SIG-M5 (cell line): ENCODE measurements around the gene CEP41.
A peak's percentile ranks its signal among the peaks of the same experiment; 100 is the strongest.

Experiments
- DNase-seq: peaks from one replicate; lab custom pipeline; 2025; lab: John Stamatoyannopoulos, UW

CEP41 gene

DNA sequence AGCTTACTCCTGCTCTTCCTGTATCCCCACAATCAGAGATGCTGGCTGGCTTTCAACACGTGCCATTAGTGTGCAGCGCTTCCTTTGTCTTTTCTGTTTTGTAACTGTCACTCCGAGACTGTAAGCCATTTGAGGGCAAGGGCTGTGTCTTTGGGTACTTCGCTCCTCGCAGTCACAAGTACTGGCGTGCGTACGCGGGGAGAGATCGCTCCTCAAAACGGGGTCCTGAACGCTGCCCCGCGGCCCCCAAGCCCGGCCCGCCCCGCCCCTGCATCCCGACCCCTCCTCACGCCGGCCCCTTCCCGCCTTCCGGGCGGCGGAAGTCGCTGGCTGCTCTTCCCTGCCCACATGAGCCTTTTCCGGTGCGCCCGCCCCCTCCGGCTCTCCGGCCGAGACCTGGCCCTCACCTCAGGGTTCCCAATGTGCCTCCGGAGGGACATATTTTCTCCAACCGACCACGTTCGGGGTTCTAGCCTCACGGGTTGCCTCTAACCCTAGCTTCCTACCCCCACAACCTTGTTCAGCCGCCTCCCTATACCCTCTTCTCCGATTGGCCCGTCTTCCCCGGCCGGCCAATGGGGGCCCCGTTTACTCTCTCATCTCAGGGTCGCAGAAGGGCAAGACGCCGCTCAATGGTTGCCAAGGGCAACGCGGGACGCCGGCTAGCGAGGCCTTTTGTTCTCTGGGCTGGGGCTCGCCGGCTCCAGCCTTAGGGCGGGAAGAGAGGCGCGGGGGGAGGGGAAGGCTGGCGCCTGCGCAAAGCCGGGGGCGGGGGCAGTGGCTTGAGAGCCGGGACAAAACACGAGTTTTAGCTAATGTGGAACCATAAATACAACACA, at the start of gene CEP41:
Gene CEP41, minus strand, starts transcription at position 490 of the 839 bp plus-strand sequence. Its CDS starts 50 bp downstream, at position 440.
- DNase-seq: peak; percentile 66

DNA sequence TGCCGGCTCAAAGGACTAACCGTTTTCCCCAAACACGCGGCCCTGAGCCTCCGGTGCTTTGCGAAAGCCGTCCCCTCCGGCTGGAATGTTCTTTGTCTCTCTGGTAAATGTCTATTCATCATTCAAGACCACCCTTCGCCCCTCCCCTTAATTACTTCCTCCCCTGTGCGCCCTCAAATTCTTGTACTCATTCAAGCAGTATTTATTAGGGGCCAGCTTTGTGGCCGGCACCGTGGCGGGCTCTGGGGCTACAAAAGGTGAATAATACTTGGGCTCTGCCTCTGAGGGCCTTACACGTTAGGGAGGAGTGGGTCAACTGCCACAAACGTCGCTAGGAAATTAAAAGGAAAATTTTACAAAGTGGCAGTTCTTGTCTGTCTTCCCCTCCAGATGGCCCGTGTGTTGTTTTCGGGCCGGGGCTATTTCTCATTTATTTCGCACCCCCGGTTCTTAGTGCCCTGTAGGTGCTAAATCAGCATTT, 49.5 kb upstream of the CEP41 start:
- no peak for DNase-seq

GRCh38 chr7:130489140-130489983, 48.5 kb upstream of the CEP41 start:
- no peak for DNase-seq

- no peak for DNase-seq
Observed at GRCh38 chr7:130488392-130489139, 47.8 kb upstream of the CEP41 start.

DNA sequence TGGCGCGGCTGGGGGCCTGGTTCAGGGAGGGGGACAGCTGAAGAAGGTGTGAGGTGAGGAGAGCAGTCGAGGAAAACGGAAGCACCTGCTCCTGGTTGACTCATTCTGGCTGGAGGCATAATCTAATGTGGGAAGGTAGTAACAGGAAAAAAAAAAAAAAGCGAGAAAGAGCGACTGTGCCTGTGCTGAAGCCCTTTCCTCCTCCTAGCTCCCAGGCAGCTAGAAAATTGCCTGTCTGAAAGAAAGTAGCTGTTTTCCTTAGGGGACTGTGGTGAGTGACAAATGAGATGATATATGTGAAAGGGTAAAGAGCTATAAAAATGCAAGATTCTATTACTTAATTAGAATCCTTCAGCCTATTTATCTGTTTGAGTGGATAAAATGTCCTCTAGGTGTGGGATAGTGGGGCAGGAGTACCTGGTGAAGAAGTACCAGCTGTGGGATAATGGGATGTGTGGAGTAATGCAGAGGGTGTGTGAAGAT, 46.2 kb upstream of the CEP41 start:
- DNase-seq: no peak

DNA sequence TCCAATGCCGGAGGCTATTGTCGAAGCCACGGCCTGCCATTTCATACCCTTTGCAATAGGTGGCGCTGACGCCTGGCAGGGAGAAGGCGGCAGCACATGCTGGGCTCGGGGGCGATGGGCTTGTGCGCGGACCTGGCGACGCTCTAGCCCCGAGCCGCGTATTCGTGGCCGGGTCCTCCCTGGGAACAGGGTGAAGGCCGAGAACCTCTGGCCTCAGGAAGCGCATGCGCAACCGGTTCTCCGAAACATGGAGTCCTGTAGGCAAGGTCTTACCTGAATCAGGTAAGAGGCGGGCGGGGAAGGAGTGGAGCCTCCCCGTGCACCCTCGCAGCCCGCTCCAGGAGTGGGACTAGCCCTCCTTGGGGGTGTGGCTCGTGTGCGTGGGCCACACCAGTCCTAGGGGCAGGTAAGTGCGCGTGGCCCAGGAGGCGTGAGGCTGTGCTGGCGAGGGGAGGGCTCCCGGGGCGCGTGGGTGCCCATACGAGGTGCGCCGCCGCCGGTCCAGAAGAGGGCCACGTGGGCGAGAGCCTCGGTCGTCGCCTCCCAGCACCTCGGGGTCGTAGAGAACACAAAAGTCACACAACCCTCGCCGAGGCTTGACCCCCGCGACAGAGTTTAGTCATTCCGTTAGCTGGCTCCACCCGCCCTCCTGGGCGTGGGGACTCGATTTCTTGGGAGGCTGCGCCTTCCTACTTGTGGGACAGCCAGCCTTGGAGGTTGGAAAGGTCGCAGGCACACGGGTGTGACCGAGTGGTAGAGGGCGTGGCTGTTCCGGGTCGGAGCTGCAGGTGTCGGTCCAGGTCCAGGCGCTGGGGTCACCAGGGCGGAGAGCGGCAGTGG, 45.5 kb upstream of the CEP41 start:
- DNase-seq: no peak

DNA sequence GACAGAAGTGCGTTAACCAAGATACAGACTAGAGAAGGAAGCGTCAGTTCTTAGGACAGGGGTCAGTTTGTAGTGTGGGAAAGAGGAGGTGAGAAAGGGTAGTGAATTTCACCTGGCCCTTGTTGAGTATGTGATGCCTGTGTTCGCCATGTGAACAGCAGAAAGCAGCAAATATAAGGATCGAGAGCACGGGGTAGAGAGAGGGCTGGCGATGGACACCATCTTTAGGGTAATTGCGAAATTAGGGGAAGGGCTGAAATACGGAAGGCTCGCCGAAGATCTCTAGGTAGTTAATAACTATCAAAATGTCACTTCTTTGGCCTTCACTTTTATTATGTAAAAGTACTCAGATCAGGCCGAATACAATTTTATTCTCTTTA, 44.9 kb upstream of the CEP41 start:
- no peak for DNase-seq

- no peak for DNase-seq
Observed at GRCh38 chr7:130483031-130483430, 42.2 kb upstream of the CEP41 start.

- DNase-seq: no peak
Observed at GRCh38 chr7:130481898-130482297, 41.1 kb upstream of the CEP41 start.

- DNase-seq: no peak
Observed at GRCh38 chr7:130479716-130480400, 39.0 kb upstream of the CEP41 start.

- DNase-seq: no peak
Observed at GRCh38 chr7:130478991-130479390, 38.2 kb upstream of the CEP41 start.

DNA sequence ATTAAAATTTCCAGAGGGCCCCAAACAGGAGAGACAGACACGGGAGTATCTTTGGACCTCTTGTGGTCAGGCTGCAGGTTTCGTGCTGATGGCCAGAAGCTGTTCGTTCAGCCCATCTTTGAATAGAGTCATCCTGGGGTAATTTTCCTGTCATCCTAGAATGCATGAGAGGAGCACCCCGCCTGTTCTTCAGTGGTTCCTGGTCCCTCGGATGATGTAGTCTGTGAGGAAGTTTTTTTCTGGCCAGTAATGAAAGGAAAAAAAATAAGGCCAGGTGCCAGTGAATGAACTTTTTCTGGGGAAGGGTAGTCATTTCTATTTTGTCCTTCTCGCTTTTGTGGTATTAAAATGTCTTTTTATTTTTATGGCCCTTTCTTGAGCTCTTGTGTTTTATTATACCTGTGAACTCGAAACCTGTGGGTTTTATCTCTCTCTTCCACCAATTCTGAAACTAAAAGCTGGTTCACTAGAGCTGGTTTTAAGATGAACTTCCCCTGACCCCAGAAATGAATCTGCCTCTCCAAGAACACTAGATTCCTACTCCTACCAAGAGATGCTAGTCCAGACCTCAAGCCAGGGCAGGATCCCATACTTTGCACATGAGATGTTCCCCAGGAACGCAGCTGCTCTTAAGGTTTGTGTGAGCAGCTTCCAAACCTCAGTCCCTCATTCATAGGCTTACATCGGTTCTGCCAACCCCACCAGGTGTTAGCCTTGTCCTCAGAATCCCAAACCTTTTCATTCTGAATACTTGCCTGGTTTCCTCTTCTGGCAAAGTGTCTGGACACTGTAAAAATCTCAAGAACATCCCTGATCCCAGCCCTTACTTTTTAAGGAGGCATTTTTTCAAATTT, 35.7 kb upstream of the CEP41 start:
- DNase-seq: no peak

- DNase-seq: no peak
Observed at GRCh38 chr7:130475776-130476175, 35.0 kb upstream of the CEP41 start.

GRCh38 chr7:130473876-130474275, 33.1 kb upstream of the CEP41 start:
- no peak for DNase-seq

GRCh38 chr7:130473289-130473688, 32.5 kb upstream of the CEP41 start:
- DNase-seq: no peak

DNA sequence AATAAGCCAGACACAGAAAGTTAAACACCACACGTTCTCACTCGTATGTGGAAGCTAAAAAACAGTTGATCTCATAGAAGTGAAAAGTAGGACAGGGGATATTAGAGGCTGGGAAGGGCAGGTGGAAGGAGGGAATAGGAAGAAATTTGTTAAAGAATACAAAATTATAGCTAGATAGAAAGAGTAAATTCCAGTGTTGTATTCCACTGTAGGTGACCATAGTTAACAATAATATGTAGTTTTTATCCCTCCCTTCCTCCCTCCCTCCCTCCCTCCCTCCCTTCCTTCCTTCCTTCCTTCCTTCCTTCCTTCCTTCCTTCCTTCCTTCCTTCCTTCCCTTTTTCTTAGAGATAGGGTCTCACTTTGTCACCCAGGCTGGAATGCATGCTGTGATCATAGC, 31.2 kb upstream of the CEP41 start:
- DNase-seq: no peak

DNA sequence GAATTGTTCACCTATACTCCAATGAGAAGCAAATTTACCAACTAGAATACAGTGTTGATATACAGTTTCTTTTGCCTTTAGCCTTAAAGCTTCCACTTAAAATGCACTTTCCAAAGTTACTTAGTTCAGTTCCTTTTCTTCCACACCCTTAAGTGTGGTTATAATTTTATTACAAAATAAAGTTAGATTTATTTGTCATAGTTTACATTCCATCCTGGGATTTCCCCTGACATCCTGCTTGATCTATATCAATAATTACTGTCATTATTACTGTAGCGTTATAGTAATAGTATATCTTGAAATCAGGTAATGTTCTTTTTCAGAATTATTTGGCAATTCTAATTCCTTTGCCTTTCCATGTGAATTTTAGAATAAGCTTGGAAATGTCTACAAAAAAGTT, 27.8 kb upstream of the CEP41 start:
- DNase-seq: no peak

DNA sequence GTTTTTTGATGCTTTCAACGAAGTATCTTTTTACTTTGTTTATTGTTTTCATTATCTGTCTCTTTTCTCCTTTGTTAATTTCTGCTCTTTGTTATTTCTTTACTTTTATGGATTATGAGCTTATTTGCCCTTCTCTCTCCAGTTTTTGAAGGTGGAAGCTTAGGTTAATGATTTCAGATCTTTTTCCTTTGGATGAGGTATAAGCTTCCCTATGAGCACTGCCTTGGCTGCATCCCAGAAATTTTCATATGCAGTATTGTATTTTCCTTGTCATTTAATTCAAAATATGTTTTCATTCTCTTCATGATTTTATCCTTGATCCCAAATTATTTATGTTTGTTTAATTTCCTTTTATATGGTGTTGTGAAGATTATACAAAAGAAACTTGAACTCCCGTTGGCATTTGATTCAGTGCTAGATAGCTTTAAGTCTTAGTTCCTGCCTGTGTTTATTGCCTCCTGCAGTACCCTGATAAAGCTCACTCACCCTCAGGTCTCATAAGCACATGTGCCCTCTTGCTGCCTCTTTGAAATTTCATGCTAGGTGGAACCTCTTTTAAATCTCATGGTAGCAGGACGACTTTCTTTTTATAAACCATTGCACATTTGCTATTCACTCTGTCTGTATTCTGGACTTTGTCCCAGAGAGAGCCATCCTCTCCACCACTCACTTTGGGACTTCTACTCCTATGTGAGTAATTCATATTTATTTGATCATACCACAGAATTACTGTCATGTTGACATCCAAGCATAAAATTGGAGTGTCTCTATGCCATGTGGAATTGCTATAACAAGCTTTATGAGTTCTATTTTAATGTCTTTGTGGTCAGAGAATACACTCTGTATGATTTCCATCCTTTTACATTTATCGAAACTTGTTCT, 23.0 kb upstream of the CEP41 start:
- DNase-seq: no peak

- DNase-seq: no peak
Observed at GRCh38 chr7:130461272-130461671, 20.5 kb upstream of the CEP41 start.
